Measurements from ENCODE around the gene ACSS3.

The ACSS3 gene

GRCh38 chr12:81075539-81075938 is 2.3 kb upstream of the ACSS3 start:
- Histone ChIP-seq H3K4me1 (peaks cover 0 to 13% (median 0%) of the 10 kb centered on the region in 4 donors), H3K9me3 (no peaks in the 10 kb centered on the region), H3K27ac (no peak overlapping the region), H3K4me3 (no peak overlapping the region), H3K27me3 (no peaks in the 10 kb centered on the region), H3K36me3 (no peaks in the 10 kb centered on the region)
- no peak for TF ChIP-seq CTCF (IDR thresholded peaks at IDR 0.05)
- intact Hi-C loops (cut with DNase I; ENCODE audit: low total_unique reads): no loop called here
- DNase-seq: no peak

DNA sequence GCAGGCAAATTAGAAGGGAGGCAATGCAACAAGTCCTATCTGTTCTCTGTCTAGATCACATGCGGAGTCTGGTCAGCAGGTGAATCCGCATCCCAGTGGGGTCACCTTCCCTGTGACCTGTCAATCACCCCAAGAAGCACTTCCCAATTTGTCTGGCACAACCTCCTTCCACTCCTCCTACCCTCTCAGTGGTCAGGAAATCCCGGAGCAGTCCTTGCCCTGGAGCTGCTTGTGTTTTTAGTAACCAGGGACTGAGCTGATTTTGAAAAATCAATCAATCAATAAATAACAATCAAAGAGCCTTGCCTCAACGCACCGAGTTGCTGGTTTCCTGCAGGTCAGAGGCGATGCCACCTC is 572 bp upstream of the ACSS3 start:
- DNase-seq: no peak
- no peak for TF ChIP-seq CTCF (IDR thresholded peaks at IDR 0.05)
- Histone ChIP-seq H3K27me3 (no peaks in the 10 kb centered on the region), H3K36me3 (no peaks in the 10 kb centered on the region), H3K9me3 (no peaks in the 10 kb centered on the region), H3K4me1 (peaks cover 0 to 30% (median 1%) of the 10 kb centered on the region in 4 donors), H3K27ac (peak overlapping the region; percentile 91), H3K4me3 (peak overlapping the region; percentile 85 to 92)
- intact Hi-C loops (cut with DNase I; ENCODE audit: low total_unique reads): no loop called here

DNA sequence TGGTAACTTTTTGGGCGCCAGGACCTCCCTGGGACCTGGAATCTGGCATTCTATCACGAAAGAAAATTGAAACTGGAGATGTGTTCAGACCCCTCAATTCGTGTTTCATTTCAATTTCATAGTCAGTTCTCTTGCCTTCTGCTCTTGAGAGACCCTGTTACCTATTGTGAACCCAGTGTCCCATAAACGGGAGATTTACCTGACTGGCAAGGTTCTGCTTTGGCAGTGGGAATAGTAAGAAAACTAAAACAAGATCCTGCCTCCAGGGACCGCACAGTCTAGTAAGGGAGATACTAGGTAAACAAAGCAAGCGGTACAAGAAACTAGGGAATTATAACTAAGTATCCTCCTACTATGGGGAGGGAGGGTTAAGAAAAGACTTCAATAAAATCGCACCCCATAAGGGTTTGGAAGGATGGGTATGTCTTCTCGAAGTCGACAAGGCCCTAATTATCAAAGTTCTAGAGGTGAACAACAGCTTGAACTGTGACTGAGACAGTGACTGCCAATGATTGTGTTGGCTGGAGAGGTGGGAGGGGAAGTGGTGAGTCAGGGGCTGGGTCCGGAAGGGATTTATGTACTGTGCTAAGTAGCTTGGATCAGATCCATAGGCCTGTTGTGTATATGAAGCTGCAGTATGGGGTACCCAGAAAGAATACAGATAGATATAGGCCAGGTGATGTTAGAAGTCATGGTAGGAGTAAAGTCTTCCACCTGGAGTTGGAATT is 754 bp downstream of the ACSS3 start:
- Histone ChIP-seq H3K27me3 (no peaks in the 10 kb centered on the region), H3K9me3 (no peaks in the 10 kb centered on the region), H3K36me3 (no peaks in the 10 kb centered on the region), H3K4me3 (peak overlapping the region; percentile 85 to 92), H3K27ac (peak overlapping the region; percentile 91), H3K4me1 (peaks cover 0 to 30% (median 1%) of the 10 kb centered on the region in 4 donors)
- DNase-seq: peak; percentile 46 to 52
- intact Hi-C loops (cut with DNase I; ENCODE audit: low total_unique reads): no loop called here
- no peak for TF ChIP-seq CTCF (IDR thresholded peaks at IDR 0.05)

GRCh38 chr12:81079280-81080076 is 1.6 kb downstream of the ACSS3 start:
- peak overlapping the region; percentile 91 for H3K27ac ChIP-seq
- intact Hi-C loops (cut with DNase I; ENCODE audit: low total_unique reads): no loop called here
- H3K36me3 ChIP-seq: no peaks in the 10 kb centered on the region
- peak overlapping the region; percentile 85 to 92 for H3K4me3 ChIP-seq
- peaks cover 0 to 37% (median 1%) of the 10 kb centered on the region in 4 donors for H3K4me1 ChIP-seq
- no peaks in the 10 kb centered on the region for H3K9me3 ChIP-seq
- H3K27me3 ChIP-seq: no peaks in the 10 kb centered on the region
- no peak for DNase-seq
- TF ChIP-seq CTCF (IDR thresholded peaks at IDR 0.05): no peak

DNA sequence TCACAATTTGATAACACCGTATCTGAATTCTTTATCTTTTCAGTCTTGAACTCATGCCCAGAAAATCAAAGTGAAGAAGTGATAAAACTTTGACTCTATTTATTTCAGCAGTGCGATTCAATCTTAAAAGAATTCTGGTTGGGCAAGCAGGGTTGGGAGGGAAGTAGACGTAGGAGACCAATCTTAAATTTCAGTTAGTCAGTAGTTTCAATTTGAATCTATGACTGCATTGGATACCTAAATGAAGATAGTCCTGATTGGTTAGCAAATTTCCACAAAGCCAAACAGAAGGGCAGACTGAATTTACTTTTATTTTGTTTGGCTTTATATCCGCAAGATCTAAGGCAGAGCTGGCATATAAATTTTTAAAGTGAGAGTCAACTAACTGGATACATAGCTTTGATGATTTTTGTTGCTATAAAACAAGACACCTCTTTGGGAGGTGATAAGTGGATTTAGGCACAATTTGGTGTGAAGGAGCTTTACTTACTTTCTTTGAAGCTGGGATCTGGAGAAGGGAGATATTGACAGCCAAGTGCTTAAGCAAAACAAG is 2.6 kb downstream of the ACSS3 start:
- DNase-seq: no peak
- Histone ChIP-seq H3K36me3 (no peaks in the 10 kb centered on the region), H3K27ac (peak overlapping the region; percentile 91), H3K4me1 (peaks cover 0 to 47% (median 1%) of the 10 kb centered on the region in 4 donors), H3K4me3 (peak overlapping the region; percentile 85 to 92), H3K27me3 (no peaks in the 10 kb centered on the region), H3K9me3 (no peaks in the 10 kb centered on the region)
- TF ChIP-seq CTCF (IDR thresholded peaks at IDR 0.05): no peak
- intact Hi-C loops (cut with DNase I; ENCODE audit: low total_unique reads): no loop called here

All from tibial artery (tissue), 4 donors.